Esophagus muscularis mucosa (tissue), 4 donors: ENCODE data around the gene ETFA. TPM values are rescaled to one million over a fixed set of nuclear protein-coding genes. Genes with fewer than 3 reads are reported as not detected.

Source experiments
- DNase-seq: peaks from one replicate; pipeline ENCODE4 v3.0.0-alpha.2; 2017; ENCODE audit errors: extremely low spot score
- H3K27ac ChIP-seq, 4 donors: fragments of 200-600 bp; sonication (generic); replicated peaks in 1 of 4; 1 replicate in 3 of 4; 2 replicates in 1 of 4; pipeline ENCODE4 v1.5.1; 2016 to 2019; ENCODE audit warnings: mild to moderate bottlenecking in 1 of 4
- H3K27me3 ChIP-seq, 4 donors: fragments of 200-600 bp; sonication (generic); one replicate each; pipeline versions ENCODE4 v1.5.1 to v1.6.0; 2016 to 2019
- H3K36me3 ChIP-seq, 4 donors: fragments of 200-600 bp; sonication (generic); one replicate each; pipeline ENCODE4 v1.5.1; 2016 to 2019
- H3K4me1 ChIP-seq, 4 donors: fragments of 200-600 bp; sonication (generic); one replicate each; pipeline ENCODE4 v1.5.1; 2016 to 2019
- H3K4me3 ChIP-seq, 4 donors: fragments of 200-600 bp; sonication (generic); 1 replicate in 2 of 4; 2 replicates in 2 of 4; pipeline ENCODE4 v1.5.1; 2016 to 2019; ENCODE audit warnings: mild to moderate bottlenecking in 4 of 4, moderate library complexity in 1 of 4
- H3K9me3 ChIP-seq, 4 donors: fragments of 200-600 bp; sonication (generic); 1 replicate in 3 of 4; 2 replicates in 1 of 4; pipeline ENCODE4 v1.5.1; 2016 to 2019
- CTCF ChIP-seq, 3 experiments: fragments of 200-600 bp in 2 of 3; fragments of 450-650 bp in 1 of 3; sonication (generic) in 2 of 3; IDR thresholded peaks; one replicate each; pipeline ENCODE4 v1.5.1; 2017 to 2019; ENCODE audit warnings: antibody characterized with exemption in 3 of 3, mild to moderate bottlenecking in 2 of 3, moderate library complexity in 1 of 3
- EP300 ChIP-seq: sonication (generic); formaldehyde crosslinking; IDR thresholded peaks from one replicate; pipeline ENCODE4 v1.6.1; 2017; ENCODE audit warnings: antibody characterized with exemption
- POLR2A ChIP-seq: fragments of 450-650 bp; IDR thresholded peaks from one replicate; pipeline ENCODE4 v1.6.1; 2017; ENCODE audit warnings: antibody characterized with exemption, moderate library complexity, mild to moderate bottlenecking, low read depth
- POLR2AphosphoS5 ChIP-seq, 2 donors: sonication (generic); formaldehyde crosslinking; IDR thresholded peaks; one replicate each; pipeline ENCODE4 v1.6.1; 2017; ENCODE audit warnings: antibody characterized with exemption in 2 of 2
- WGBS: methylation state at CpG from one replicate; pipeline ENCODE4 v1.1.5; 2018; 5-methylcytosine and 5-hydroxymethylcytosine counted together
- intact Hi-C: fragments of 100-400 bp; cut with DNase I; formaldehyde crosslinking; loops from one replicate; pipeline ENCODE4 v1.15.1; 2023
- total RNA-seq, 4 donors: library from RNA; depleted of rRNA; stranded (reverse); fragments of >200 nt; gene quantifications; one replicate each; pipeline versions ENCODE4 v1.1.0 to v1.2.1, GENCODE V29; 2016

Gene ETFA
- total RNA-seq = 100 to 1,000 TPM in 3 of 4 donors, 10 to 100 TPM in 1; 98.7 to 137 (median 130) TPM

GRCh38 chr15:76311100-76311953 lies at the start of gene ETFA:
ETFA (minus strand) TSS chr15:76311469; CDS start chr15:76311388, 81 bp downstream.
- TF ChIP-seq CTCF (IDR thresholded peaks at IDR 0.05) (no peak), POLR2A (peak; percentile 87), POLR2AphosphoS5 (IDR thresholded peaks at IDR 0.05) (peak; percentile 99), EP300 (no peak)
- peak within 1 kb of the TSS; percentile 82 to 98 (median 88) for H3K27ac ChIP-seq
- WGBS = 1% methylated on average over 17 of the region's 60 CpGs
- no peaks in the 10 kb centered on the region for H3K36me3 ChIP-seq
- peaks cover 21 to 26% (median 24%) of the 10 kb centered on the region in 4 donors for H3K4me1 ChIP-seq
- no peaks in the 10 kb centered on the region for H3K9me3 ChIP-seq
- intact Hi-C loops = no loop called here
- DNase-seq = peak; percentile 98
- H3K4me3 ChIP-seq = peak within 1 kb of the TSS; percentile 72 to 98 (median 76)
- H3K27me3 ChIP-seq = no peaks in the 10 kb centered on the region

GRCh38 chr15:76360416-76360815 lies 49.1 kb upstream of the ETFA start:
- DNase-seq = no peak
- no peak overlapping the region for H3K27ac ChIP-seq
- H3K4me3 ChIP-seq = no peak overlapping the region
- intact Hi-C loops = no loop called here
- TF ChIP-seq CTCF (IDR thresholded peaks at IDR 0.05) (no peak), POLR2A (no peak), EP300 (no peak), POLR2AphosphoS5 (IDR thresholded peaks at IDR 0.05) (no peak)
- no peaks in the 10 kb centered on the region for H3K4me1 ChIP-seq
- H3K27me3 ChIP-seq = no peaks in the 10 kb centered on the region
- 81% methylated on average over 3 of the region's 3 CpGs for WGBS
- no peaks in the 10 kb centered on the region for H3K9me3 ChIP-seq
- peaks cover 0 to 12% (median 4%) of the 10 kb centered on the region in 4 donors for H3K36me3 ChIP-seq

- DNase-seq = no peak
- no peaks in the 10 kb centered on the region for H3K9me3 ChIP-seq
- 100% methylated on average over 3 of the region's 3 CpGs for WGBS
- H3K4me3 ChIP-seq = no peak overlapping the region
- no peak overlapping the region for H3K27ac ChIP-seq
- H3K27me3 ChIP-seq = no peaks in the 10 kb centered on the region
- no peaks in the 10 kb centered on the region for H3K4me1 ChIP-seq
- H3K36me3 ChIP-seq = peaks cover 0 to 12% (median 4%) of the 10 kb centered on the region in 4 donors
- no peak for TF ChIP-seq POLR2AphosphoS5 (IDR thresholded peaks at IDR 0.05)
- no peak for TF ChIP-seq EP300
- TF ChIP-seq POLR2A = no peak
- TF ChIP-seq CTCF (IDR thresholded peaks at IDR 0.05) = no peak
- intact Hi-C loops = no loop called here
These were observed 47.9 kb upstream of the ETFA start for GRCh38 chr15:76359152-76359551.

GRCh38 chr15:76358453-76358852 lies 47.2 kb upstream of the ETFA start:
- peaks cover 0 to 12% (median 4%) of the 10 kb centered on the region in 4 donors for H3K36me3 ChIP-seq
- no peak overlapping the region for H3K27ac ChIP-seq
- no peaks in the 10 kb centered on the region for H3K4me1 ChIP-seq
- no peak for TF ChIP-seq EP300
- TF ChIP-seq CTCF (IDR thresholded peaks at IDR 0.05) = no peak
- TF ChIP-seq POLR2A = no peak
- TF ChIP-seq POLR2AphosphoS5 (IDR thresholded peaks at IDR 0.05) = no peak
- intact Hi-C loops = no loop called here
- H3K9me3 ChIP-seq = no peaks in the 10 kb centered on the region
- H3K4me3 ChIP-seq = no peak overlapping the region
- DNase-seq = no peak
- 94% methylated on average over 3 of the region's 3 CpGs for WGBS
- H3K27me3 ChIP-seq = no peaks in the 10 kb centered on the region
